Stimulated activated CD8-positive, alpha-beta memory T cell treated with anti-CD3 and anti-CD28 coated beads, Interleukin-12 subunit alpha, Interleukin-12 subunit beta, amount 100 ng/mL, for 24 hours (primary cell): ENCODE data around the gene PARVG.

Experiments used
- DNase-seq: peaks from one replicate; pipeline ENCODE4 v3.0.0-alpha.2; 2020; ENCODE audit errors: extremely low read depth

PARVG gene

DNA sequence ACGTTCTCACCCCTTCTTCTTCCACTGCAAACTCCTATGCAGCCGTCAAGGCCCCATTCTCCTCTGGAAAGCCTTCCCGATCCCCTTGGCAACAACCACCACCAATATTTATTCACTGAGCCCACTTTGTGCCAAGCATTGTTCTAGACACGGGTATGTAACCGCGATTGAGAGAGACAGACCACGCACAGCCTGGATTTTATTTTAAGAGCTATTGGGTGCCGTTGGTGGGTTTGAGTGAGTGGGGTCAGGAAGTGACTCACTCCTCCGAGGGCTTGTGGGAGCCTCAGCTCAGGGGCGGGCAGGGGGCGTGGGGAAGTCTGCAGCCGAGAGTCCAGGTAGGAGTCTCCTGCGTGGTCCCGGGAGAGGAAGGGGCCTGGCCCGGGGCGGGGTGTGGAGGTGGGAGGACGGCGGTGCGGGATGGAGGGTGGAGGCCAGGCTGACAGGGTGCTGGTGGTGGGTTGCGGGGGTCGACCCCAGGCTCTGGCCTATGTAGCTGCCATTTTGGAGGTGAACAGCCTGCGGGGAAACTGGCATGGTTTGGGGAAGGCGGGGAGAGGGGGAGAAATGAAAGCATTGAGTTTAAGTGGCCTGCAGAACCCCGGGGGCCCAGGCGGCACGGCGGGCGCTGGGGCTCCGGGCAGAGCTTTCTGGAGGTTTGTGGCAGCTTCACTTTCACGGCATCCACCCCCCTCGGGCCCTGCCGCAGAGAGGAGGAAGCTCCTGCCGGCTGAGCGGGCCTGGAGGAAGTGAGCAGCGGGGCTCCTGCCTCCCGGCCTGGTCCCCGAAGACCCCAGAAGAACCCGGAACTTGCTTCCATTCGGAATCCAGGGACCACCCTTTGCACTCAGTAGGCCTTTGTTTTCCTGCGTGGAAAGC lies 547 bp downstream of the PARVG start:
- DNase-seq = no peak

DNA sequence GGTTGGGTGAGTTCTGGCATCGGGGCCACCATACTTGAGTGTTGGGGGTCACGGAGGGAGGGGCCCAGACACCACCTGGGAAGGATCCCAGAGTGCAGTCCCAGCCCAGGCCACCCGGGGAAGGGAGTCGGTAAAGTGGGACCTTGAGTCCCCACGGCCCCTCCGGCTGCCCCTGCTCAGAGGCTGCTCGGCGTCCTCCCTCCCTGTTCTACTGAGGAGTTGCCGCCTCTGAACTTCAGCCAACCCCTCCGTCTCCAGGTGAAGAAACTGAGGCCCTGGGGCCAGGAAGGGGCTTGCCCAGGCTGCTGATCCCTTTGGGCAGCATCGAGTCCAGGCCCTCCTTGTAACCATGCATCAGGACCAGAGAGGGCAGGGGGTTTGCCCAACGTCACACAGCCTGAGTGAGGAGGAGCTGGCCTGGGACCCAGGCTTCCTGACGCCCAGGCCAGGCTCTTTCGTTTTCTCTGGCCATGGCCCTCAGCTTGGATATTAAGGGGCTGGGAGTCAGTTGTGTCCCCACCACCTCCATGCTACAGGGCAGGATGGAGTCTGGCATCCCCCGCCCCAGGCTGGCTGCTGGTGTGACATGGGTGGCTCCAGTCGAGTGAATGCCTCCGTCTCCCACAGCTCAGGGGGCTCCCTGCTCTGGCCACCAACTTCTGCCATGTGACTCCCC lies 1.3 kb downstream of the PARVG start:
- no peak for DNase-seq

DNA sequence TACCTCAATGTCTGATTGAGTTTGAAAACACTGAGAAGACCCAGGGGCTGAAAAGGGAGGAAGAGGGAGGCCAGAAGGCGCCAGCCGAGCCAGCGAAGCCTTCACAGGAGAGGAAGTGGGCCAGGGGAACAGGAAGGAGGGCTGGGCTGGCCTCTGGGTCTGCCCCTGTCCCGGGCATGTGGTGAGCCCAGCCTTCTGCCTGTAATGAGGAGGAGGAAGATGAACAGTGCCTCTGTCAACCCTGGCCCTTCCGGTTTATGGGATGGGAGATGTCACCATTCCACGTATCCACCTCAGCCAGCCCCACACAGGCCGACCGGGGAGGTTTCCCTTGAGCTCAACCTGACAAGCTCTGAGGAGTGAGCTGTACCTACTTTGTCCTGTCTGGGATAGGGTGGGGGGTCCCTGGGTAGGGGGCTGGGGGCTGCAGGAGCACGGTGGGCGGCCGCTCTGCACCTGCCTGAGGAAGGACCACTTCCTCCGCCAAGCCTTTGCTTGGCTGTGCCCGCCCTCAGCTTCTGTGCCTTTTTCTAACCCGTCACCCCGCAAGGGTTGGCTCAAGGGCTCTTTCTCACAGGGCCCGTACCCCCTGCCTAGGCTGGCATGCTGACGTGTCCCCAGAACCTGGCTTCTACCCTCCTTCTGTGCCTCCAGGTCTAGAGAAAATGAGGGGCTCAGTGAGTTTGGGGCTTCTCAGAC lies 2.0 kb downstream of the PARVG start:
- no peak for DNase-seq

DNA sequence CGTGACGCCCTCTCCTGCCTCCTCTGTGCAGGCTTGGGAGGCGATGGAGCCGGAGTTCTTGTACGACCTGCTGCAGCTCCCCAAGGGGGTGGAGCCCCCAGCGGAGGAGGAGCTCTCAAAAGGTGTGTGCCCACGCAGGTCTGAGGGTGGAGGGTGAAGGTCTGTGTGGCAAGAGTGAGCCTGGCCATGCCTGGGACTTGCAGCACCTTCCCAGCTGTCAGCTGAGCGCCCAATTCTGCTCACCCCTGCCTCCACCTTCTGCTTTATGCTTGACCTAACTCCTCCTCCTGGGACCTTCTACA lies 2.5 kb downstream of the PARVG start:
- DNase-seq = no peak

DNA sequence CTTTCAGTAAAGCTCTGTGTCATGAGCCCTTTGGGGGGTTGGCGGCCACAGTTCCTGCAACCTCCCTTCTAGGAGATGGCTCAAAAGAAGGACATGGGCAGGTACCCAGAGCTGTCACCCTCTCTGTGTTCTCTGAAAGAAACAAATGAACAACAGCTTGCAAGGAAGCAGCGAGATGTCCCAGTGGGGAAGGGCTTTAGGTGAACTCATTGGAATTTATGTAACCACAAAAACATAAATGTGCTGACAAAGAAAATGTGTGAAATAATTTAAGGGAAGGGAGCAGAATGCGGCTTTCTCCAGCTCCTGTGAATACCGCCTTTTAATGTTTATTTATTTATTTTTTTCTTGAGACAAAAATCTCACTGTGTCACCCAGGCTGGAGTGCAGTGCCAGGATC lies 3.3 kb downstream of the PARVG start:
- DNase-seq = no peak

DNA sequence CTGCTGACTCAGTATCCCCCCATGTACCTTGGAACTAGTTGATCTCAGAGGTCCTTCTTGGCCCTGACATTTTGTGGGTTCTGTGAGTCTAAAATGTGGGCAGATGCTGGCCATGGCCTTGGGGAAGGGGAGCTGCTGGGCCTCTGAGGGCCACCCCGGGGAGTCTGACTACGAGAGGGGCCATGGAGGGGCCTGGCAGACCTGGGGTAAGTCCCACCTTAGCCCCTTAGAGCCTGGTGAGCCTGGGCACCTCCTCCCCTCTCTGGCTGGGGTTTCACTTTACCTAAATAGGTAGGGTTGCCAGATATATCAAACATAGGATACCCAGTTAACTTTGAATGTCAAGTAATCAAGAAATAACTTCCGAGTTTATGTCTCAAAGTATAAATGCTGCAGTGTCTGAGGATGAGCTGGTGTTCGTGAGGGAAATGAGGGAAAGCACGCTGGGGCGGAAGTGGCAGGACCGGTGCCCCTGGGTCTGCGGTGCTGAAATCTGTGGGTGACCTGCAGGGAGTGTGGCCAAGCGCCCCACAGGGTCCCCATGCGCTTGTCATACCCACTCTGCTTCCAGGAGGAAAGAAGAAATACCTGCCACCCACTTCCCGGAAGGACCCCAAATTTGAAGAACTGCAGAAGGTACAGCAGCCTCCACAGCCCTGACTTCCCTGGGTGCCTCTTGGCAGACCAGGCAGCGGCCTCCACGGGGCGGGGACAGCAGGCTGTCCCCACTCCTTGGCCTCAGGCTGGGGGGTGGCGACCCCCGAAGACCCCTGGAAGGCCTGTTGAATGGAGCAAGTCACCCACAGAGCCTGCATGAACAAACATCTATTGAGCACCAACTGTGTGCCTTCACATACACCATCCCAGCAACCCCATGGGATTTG lies 4.8 kb downstream of the PARVG start:
- no peak for DNase-seq

DNA sequence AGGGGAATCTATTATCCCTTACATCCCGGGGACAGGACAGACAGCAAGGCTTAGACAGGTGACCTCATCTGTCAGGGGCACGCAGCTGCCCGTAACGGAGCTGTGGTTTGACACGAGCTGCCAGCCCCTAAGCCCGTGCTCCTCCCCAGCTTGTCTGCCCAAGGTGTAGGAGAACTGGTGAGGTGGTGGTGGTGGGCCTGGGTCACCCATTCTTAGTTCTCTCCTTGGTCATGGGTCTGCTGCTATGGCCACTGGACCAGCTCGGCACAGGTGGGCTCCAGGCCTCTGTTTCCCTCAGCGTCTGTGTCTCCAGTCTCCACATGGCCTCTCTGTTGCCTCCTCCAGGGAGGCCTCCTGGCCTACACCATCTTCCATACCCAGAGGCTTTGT lies 5.4 kb downstream of the PARVG start:
- DNase-seq = no peak

DNA sequence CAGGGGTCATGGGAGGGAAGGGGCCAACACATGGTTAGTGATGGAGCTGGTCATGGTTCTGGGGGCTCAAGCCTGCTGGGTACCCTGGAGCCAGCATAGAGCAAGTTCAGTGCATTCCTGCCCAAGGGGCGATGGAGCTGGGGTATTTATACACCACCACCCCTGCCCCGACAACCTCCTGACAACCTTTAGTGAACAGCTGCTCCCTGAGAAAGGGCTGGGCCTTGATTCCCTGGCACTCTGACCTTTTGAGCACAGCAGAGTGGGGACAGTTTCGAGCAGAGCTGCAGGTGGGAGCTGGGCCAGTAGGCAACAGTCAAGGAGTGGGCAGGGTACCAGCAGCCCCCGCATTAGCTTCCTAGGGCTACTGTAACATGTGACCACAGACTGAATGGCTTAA lies 6.0 kb downstream of the PARVG start:
- no peak for DNase-seq

DNA sequence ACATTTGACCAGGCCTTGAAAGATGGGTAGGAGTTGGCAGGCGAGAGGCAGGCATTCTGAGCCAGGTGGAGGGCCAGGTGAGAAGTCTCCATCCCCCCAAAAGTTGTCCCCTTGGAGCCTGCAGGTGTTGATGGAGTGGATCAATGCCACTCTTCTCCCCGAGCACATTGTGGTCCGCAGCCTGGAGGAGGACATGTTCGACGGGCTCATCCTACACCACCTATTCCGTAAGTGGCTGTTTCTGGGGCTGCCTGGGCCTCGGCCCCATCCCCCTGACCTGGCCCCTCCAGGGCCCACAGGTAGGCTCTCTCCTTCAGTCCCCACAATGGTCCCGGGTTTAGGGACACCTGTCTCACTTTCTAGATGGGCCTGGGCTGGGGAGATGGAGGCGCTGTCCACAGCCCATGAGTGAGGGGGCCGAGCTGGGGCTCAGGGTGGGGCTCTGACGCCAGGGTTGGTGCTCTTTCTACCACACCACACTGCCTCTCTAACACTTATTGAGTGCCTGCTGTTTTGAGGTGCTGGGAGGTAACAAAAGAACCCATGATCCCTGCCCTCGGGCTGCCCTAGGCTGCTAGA lies 7.0 kb downstream of the PARVG start:
- DNase-seq = no peak

DNA sequence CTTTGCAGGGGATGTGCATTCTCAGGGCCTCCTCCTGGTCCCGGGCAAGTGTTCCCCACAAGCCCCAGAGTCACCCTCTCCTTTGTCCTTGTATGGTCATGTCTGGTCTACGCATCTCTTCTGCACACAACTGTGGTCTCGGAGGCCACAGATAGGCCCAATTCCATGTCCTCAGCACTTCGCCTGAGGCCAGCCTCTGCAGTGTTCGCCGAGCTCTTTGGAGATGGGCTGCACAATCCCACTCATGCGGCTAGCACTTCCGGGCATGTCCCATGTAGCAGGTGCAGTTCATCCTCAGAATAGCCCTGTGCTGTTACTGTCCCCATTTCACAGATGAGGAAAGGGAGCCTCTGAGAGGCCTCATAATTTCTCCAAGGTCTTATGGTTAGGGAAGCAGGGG lies 7.6 kb downstream of the PARVG start:
- DNase-seq = no peak

DNA sequence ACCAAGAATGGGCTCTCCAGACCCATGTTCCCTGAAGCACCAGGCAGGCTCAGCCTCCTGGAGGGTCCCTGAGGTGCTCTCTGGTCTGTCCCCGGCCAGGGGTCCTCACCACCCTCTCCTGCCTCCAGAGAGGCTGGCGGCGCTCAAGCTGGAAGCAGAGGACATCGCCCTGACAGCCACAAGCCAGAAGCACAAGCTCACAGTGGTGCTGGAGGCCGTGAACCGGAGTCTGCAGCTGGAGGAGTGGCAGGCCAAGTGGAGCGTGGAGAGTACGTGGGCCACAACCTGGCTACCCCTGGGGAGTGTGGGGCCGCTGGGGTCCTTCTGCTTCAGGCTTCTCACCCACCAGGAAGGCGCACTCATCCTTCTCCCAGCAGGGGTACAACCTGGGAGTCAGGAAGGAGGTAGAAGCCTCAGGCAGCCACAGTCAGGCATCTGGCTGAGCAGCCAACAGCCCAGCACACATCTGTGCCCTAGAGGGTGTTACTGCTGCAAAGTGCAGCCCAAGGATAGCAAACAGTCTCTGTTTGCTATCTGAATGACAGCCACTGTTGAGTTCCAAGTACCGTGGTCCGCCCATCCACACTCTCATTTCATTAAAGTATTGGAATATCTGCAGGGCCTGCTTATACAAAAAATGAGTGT lies 8.4 kb downstream of the PARVG start:
- DNase-seq = no peak

DNA sequence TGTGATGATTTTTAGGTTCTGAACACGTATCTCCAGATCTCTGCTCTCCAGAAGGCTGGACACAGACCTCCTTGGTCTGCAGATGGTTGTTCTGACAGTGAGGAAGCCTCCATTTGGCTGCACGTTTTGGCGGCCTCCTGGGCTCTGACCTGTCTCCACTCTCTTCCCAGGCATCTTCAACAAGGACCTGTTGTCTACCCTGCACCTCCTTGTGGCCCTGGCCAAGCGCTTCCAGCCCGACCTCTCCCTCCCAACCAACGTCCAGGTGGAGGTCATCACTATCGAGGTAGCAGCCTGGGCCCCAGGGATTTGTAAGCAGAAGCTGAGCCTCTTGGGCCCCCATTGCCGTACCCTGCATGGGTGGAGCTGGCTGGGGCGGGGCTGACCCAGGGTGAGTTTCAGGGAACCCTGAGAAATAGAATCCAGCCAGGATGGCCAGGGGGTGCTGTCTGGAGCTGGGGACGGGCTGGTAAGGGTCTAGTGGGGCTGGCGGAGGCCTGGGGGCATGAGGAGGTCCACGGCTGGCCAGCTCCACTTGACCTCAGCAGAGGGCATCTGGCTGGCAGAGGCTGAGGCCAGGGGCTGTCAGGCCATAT lies 9.8 kb downstream of the PARVG start:
- DNase-seq = no peak

DNA sequence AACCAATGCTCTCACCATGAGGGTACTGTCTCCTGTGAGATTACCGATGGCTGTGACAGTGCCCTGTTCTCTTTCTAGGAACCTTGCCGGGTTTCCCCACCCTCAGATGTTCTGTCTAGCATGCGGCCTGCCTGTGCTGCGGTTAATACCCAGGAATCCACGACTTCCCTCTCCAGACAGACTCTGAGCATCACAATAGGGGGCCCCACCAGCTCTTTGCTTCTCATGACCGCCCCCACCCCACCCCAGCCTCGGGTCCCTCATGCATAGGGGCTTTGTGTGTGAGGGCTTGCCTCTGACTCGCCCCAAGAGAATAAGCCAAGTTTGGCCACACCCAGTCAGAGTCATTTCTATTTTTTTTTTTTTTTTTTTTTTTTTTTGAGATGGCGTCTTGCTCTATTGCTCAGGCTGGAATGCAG lies 10.3 kb downstream of the PARVG start:
- no peak for DNase-seq

DNA sequence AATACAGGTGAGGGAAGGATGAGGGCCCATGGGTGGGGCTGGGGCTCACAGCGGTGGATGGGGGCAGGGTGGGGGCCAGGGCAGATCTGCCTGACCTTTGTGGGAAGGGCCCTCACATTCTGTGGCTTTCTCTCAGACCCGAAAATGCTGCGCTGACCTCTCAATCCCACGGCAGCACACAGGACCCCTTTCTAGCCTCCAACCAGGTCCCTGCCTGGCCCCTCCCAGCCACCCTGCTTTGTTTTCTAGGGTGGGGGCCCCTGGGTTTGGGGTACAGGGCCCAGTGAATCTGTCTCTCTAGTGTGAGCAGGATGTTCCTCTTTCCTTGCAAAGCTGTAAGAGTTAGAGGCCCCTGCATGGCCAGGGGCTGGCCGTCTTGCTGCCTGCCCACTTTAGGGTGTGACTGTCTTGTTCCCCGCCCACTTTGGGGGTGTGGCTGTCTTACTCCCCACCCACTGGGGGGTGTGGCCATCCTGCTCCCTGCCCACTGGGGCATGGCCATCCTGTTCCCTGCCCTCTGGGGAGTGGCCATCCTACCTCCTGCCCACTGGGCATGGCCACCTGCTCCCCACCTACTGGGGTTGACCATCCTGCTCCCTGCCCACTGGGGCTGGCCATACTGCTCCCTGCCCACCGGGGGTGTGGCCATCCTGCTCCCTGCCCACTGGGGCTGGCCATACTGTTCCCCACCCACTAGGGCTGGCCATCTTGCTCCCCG lies 11.5 kb downstream of the PARVG start:
- no peak for DNase-seq

DNA sequence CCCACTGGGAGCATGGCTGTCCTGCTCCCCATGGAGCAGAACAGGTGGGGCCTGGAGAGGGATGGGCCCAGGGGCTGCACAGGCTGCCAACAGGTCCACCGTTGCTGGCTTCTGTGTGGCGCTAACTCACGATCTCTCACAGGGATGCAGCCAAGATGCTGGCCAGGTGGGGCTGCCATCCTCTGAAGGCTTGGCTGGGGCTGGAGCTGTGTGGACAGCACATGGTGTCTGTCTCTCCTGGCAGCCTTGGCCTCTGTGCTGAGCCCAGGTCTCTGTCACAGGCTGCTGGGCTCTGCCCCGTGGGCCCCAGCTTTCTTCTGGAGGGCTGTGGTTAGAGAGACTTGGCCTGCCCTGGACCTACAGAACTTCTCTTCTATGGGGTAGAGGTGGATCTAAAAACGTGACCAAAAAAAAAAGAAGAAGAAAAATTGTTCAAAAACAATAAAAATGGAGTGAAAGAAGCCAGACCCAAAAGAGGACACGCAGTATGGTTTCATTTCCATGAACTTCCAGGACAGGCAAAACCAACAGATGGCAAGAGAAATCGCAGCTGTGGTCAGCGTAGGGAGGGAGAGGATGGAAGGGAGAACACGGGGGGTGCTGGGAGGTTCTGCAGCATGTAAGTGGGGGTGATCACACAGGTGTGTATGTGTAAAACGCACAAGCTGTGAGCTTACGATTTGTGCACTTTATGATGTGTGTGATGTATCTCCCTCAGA lies 12.2 kb downstream of the PARVG start:
- DNase-seq = no peak

DNA sequence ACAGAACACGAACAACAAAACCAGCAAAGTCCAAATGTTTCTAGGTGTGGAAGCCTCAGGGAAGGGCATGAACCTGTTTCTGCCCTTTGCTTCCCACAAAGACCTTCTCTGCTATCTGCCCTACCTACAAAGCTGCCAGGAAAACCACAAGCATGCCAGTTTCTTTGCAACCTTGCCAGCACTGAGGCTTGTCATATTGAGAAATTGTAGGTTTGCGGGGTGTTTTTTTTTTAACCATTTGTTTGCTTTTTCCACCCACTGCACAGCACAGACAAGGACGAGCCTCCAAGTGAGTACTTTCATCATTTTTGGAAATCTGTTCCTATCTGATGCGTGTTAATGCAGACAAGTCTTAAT lies 12.8 kb downstream of the PARVG start:
- no peak for DNase-seq

DNA sequence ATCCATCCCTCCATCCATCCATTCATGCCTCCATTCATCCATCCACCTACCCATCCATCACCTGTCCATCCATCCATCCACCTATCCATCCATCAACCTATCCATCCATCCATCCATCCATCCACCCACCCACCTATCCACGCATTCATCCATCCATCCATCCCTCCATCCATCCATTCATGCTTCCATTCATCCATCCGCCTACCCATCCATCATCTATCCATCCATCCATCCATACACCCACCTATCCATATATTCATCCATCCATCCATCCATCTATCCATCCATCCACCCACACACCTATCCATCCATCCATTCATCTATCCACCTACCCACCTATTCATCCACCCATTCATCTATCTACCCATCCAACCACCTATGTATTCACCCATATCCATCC lies 13.8 kb downstream of the PARVG start:
- DNase-seq = no peak

DNA sequence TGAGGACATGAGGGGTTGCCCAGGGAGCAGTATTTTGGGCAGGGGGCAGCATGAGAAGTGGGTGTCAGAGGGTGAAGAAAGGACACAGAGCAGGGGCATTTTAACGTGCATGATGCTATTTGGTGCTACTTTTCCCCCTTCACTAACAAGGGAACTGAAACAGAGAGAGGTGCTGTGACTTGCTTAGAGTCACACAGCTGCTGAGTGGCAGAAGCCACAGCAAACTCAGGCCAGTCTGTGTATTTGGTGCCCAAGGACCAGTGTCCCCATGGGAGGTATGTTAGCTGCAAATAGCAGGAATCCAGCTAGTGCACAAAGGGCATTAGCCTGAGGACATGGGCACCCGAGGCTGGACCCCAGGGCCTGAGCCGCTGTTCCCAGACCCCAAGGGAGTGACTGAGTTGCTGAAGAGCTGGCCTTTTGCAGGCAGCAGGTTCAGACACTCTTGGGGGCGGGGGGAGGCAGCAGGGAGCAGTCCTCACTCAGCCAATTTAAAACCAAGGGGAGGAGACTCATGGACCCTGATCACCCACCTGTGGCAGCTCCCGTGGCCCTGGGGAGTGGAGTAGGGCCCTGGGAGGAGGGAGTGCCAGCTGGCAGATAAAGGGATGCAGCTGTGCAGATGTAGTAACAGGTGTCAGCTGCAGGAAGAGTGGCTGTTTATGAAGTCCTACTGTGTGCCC lies 14.6 kb downstream of the PARVG start:
- no peak for DNase-seq

DNA sequence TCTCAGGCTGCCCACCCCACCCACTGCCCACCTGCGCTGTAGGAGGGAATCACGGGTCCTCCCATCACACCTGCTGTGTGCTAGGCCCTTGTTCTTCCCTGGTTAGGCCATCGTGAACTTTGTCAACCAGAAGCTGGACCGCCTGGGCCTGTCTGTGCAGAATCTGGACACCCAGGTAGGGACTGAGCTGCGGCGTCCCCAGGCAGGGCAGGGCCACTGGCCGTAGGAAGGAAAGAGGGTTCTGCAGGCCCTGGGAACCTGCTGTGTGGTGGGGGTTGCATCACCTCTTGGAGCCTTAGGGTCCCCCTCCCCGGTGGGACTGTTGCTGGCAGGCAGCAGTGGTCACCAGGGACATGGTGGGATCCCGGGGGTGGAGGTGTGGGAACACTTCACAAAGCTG lies 15.5 kb downstream of the PARVG start:
- DNase-seq = no peak
